Stimulated activated CD8-positive, alpha-beta memory T cell treated with anti-CD3 and anti-CD28 coated beads, Interleukin-7, amount 100 ng/mL, for 24 hours (primary cell): Measurements from ENCODE around the gene HIPK2.

Source experiments
- DNase-seq: peaks from one replicate; pipeline ENCODE4 v3.0.0-alpha.2; 2020; ENCODE audit warnings: low read depth

Gene HIPK2

GRCh38 chr7:139534966-139535651 lies 242.7 kb downstream of the HIPK2 start:
- DNase-seq, result no peak

DNA sequence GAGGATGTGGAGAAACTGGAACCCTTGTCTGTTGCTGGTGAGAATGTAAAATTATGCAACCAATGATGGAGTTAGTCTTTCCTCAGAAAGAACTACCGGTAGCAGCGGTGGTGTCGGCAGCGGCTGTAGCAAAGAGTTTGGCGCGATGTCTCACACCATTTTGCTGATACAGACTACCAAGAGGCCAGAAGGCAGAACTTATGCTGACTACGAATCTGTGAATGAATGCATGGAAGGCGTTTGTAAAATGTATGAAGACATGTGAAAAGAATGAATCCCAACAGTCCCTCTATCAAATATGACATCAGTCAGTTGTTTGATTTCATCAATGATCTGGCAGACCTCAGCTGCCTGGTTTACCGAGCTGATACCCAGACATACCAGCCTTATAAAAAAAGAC lies 243.7 kb downstream of the HIPK2 start:
- no peak for DNase-seq

DNA sequence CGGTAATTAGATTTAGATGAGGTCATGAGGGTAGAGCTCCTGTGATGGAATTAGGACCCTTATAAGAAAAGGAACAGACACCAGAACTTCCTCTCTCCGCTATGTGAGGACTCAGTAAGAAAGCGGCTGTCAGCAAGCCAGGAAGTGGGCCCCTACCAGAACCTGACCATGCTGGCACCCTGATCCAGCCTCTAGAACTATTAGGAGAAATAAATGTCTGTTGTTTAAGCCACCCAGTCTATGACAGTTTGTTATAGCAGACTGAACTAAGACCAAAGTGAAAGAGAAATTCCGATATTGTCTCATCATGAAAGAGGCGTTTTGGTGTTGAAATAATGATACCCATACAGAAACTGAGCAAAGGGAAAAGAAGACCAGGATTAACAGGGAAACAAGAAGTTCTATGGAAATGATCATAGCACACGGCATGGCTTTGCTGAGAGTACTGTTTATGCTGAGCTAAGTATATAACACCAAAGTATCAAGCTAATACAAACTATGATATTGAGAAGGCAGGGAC lies 245.1 kb downstream of the HIPK2 start:
- no peak for DNase-seq

- DNase-seq, result no peak
These were observed 246.7 kb downstream of the HIPK2 start for GRCh38 chr7:139531094-139531493.

- no peak for DNase-seq
These were observed 250.9 kb downstream of the HIPK2 start for GRCh38 chr7:139526578-139527544.

DNA sequence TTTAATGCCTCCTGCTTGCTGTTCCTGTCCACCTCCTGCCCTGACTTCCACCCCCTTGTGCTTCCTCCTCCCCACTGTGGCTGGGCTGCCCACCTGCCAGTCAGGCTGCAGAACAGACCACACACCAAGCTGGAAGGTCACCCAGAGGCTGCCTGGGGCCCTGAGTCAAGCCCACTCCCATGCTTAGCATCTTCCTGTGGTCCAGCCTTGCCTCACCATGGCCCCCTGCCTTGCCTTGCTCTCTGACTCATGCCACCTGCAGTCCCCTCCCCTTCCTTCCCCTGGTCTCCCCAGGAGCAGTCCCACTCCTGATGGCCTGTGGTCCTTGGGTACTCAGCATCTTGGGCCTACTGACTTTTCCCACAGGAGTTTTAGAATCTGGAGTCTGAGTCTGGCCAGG lies 252.0 kb downstream of the HIPK2 start:
- DNase-seq, result no peak

DNA sequence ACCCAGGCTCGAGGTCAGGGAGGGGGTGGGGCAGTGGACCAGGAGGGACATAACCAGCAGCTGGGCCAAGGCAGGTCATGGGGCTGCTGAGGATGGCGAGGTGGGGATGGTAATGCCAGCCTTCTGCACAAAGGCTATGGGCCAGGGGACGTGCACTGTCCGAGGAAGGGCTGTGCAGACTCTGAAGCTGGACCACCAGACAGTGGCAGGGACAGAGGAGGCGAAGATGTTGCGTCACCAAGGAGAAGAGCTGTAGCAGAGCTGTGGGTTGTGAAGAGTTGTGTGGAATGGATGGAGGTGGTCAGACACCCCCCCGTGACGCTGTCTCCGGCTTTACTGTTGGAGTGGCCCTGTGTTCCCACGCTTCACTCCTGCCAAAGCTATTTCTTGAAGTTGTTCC lies 252.6 kb downstream of the HIPK2 start:
- no peak for DNase-seq

DNA sequence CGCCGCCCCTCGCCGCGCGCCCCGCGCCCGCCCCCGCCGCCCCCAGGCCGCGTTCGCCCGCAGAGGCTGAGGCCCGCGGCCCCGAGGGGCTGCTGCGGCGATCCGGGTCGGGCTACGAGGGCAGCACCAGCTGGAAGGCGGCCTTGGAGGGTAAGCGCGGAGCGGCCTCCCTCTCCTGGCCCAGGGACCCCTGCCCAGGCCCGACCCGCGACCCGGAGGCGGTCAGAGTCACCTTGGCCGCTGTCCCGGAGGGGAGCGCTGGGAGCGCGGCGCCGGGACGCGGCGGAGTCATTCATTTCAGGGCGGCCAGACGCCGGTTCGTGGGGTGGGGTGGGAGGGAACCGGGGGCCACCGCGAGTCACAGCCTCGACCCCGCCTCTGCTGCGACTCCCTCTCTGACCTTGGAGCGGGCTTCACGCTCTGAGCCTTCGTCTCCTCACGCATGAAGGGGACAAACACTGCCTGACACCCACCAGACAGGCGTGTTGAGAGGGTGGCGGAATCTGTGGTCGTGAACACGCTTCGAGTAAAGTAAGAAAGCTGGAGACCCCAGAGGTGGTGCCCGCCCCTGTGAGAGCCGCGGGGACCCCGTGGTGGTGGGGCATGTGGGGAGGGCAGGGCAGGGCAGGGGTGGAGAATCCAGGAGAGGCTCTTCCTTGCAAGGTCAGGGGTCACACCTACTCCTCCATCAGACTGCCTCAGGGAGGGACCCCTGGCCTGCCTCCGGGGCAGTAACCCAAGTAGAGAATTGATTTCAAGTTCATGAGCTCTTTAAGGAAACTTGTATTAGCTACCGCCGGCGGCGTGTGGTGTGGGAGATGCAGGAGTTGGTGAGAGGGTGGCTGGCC lies 253.6 kb downstream of the HIPK2 start:
- no peak for DNase-seq

DNA sequence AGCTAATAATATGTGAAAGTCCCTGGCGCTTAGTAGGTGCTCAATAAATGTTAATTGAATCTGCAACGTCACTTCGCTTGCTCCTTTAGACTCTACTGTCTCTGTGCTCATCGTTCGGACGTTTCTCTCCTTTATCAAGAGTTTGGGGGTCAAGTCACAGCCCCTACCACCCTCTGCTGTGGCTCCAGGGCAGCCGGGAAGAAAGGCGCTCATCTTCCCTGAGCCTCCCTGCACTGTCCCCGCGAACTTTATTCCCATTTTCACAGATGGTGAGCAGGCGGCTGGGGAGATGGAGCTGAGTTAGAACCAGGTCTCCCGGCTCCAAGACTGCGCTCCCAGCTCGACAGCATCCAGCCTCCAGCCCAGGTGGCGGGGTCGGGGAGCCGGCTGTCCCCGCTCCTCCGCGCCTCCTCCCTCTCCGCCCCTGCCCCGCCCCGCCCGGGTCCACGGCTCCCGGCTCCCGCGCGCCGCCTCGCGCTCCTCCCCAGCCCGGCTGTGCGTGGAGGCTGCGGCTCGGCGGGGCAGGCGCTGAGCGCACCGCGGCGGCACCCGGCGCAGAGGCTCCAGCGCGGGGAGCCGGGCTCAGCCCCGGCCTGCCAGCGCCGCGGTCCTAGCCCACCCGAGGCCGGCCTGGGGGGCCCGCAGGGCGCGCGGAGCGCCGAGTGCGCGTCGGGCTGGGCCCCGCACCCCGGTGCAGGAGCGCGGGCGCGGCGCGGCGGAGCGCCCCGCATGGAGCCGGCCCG lies 254.4 kb downstream of the HIPK2 start, which contains the start of gene CLEC2L:
TSS of gene CLEC2L (plus strand) at position 487 of the 743 bp plus-strand sequence. CDS start at position 730, 243 bp downstream.
- DNase-seq, result no peak

DNA sequence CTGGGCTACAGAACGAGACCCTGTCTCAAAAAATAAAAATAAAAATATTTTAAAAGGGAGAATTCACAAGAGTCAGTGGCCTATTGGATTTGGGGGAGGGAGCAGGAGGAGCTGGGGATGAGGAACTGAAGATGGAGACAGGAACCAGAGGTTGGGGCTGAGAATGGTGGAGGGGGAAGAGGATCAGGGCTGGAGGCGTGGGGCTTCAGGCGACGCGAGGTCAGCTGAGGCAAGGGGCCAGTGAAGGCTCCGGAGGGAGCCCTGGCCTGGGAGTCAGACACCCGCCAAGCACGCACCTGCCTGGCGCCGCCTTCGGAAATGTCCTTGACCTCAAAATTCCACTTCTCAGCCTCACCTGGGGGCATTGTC lies 255.0 kb downstream of the HIPK2 start:
- DNase-seq, result no peak

DNA sequence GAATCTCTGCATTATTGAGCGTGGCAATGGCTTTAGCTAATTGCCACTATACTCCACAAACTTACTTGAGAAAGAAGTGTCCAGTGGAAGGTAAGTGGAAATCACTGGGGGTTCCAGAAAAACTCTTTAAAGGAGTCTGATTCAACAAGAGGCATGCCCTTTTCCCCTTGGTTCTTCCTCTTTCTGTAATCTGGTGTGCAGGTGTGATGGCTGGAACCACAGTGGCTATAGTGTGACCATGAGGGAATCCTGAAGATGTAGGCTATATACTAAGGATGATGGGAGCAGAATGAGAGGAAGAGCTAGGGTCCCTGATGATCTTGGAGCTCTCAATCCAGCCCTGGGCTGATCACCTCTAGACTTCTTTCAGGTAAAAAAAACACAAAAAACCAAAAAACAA lies 256.4 kb downstream of the HIPK2 start:
- DNase-seq, result no peak

- no peak for DNase-seq
These were observed 262.5 kb downstream of the HIPK2 start for GRCh38 chr7:139515266-139515665.
